ENCODE measurements around the gene KCNS1. TPM values are rescaled to one million over a fixed set of nuclear protein-coding genes. Genes with fewer than 3 reads are reported as not detected.

Gene KCNS1
- total and polyA plus RNA-seq, 2 donors (not counting 1 experiment from before 2014, with no cell fraction given) = 0.33 to 0.50 TPM

DNA sequence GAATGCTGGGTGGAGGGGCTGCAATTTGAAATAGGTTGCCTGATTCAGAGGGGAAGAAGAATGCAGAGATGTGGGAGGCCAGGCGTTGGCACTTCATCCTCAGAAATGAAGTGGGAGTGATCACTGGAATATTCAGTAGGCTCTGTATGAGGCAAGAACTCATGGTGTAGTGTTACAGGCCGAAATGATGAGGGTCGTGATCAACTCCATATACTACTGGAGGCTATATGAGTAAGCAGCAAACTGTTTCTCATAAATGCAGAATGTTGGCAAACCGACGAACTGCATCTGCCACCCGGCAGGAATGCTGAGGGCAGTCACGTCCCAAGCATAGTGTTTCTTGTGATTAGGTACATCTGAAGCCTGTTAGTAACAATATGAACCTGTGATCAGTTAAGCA, 12.7 kb downstream of the KCNS1 start:
- H3K27ac ChIP-seq (ENCODE audit: insufficient read depth, low read length) = peak overlapping the region; percentile 46
- H3K4me3 ChIP-seq (replicated peaks in 1 of 4; ENCODE audit: control extremely low read depth in 1 of 4, insufficient read depth in 1 of 4, low read depth in 3 of 4, low read length in 4 of 4) = no peak overlapping the region
- no peaks in the 10 kb centered on the region for H3K9me3 ChIP-seq (ENCODE audit: control insufficient read depth, insufficient read depth, low read depth, low read length)
- peak overlapping the region; percentile 30 for H3K4me2 ChIP-seq (ENCODE audit: extremely low read depth, insufficient read depth, low read length)
- no peaks in the 10 kb centered on the region for H3K36me3 ChIP-seq (ENCODE audit: control insufficient read depth, insufficient read depth, low read length)
- H3K9ac ChIP-seq (ENCODE audit: insufficient read depth, low read length) = no peak overlapping the region
- DNase-seq (ENCODE audit: low read depth in 2 of 2) = peak; percentile 72 to 91
- H3K27me3 ChIP-seq (ENCODE audit: control insufficient read depth, insufficient read depth, low read length) = no peaks in the 10 kb centered on the region
- no peaks in the 10 kb centered on the region for H4K20me1 ChIP-seq (ENCODE audit: control insufficient read depth, extremely low read depth, insufficient read depth, low read length)
- H3K4me1 ChIP-seq (ENCODE audit: control insufficient read depth, extremely low read depth, insufficient read depth, low read length) = peaks cover 5% of the 10 kb centered on the region
- H2AFZ ChIP-seq (ENCODE audit: low read length) = no peak overlapping the region
- no peak for TF ChIP-seq CTCF (conservative IDR thresholded peaks at IDR 0.05 in 1 of 2, IDR thresholded peaks at IDR 0.05 in 1 of 2; ENCODE audit: low read depth in 1 of 2, low read length in 2 of 2)
- TF ChIP-seq EZH2 (IDR thresholded peaks at IDR 0.05; ENCODE audit: low read length, missing control alignments) = no peak
- no peaks in the 10 kb centered on the region for H3K79me2 ChIP-seq (ENCODE audit: control insufficient read depth, insufficient read depth, low read length)

GRCh38 chr20:45087814-45088213, 13.1 kb downstream of the KCNS1 start:
- Histone ChIP-seq H3K79me2 (ENCODE audit: control insufficient read depth, insufficient read depth, low read length) (no peaks in the 10 kb centered on the region), H4K20me1 (ENCODE audit: control insufficient read depth, extremely low read depth, insufficient read depth, low read length) (no peaks in the 10 kb centered on the region), H3K27me3 (ENCODE audit: control insufficient read depth, insufficient read depth, low read length) (no peaks in the 10 kb centered on the region), H3K9ac (ENCODE audit: insufficient read depth, low read length) (no peak overlapping the region), H3K9me3 (ENCODE audit: control insufficient read depth, insufficient read depth, low read depth, low read length) (no peaks in the 10 kb centered on the region), H2AFZ (ENCODE audit: low read length) (no peak overlapping the region), H3K4me3 (replicated peaks in 1 of 4; ENCODE audit: control extremely low read depth in 1 of 4, insufficient read depth in 1 of 4, low read depth in 3 of 4, low read length in 4 of 4) (no peak overlapping the region), H3K36me3 (ENCODE audit: control insufficient read depth, insufficient read depth, low read length) (no peaks in the 10 kb centered on the region), H3K4me1 (ENCODE audit: control insufficient read depth, extremely low read depth, insufficient read depth, low read length) (peaks cover 5% of the 10 kb centered on the region), H3K4me2 (ENCODE audit: extremely low read depth, insufficient read depth, low read length) (peak overlapping the region; percentile 30), H3K27ac (ENCODE audit: insufficient read depth, low read length) (peak overlapping the region; percentile 46)
- DNase-seq (ENCODE audit: low read depth in 2 of 2) = peak; percentile 29 to 72
- no peak for TF ChIP-seq CTCF (conservative IDR thresholded peaks at IDR 0.05 in 1 of 2, IDR thresholded peaks at IDR 0.05 in 1 of 2; ENCODE audit: low read depth in 1 of 2, low read length in 2 of 2)
- no peak for TF ChIP-seq EZH2 (IDR thresholded peaks at IDR 0.05; ENCODE audit: low read length, missing control alignments)

- peak in 1 of 2 donors; percentile 8 for DNase-seq (ENCODE audit: low read depth in 2 of 2)
- Histone ChIP-seq H3K9ac (ENCODE audit: insufficient read depth, low read length) (no peak overlapping the region), H3K9me3 (ENCODE audit: control insufficient read depth, insufficient read depth, low read depth, low read length) (no peaks in the 10 kb centered on the region), H3K4me1 (ENCODE audit: control insufficient read depth, extremely low read depth, insufficient read depth, low read length) (peaks cover 5% of the 10 kb centered on the region), H3K79me2 (ENCODE audit: control insufficient read depth, insufficient read depth, low read length) (no peaks in the 10 kb centered on the region), H3K27ac (ENCODE audit: insufficient read depth, low read length) (no peak overlapping the region), H3K4me2 (ENCODE audit: extremely low read depth, insufficient read depth, low read length) (no peak overlapping the region), H3K36me3 (ENCODE audit: control insufficient read depth, insufficient read depth, low read length) (no peaks in the 10 kb centered on the region), H2AFZ (ENCODE audit: low read length) (no peak overlapping the region), H4K20me1 (ENCODE audit: control insufficient read depth, extremely low read depth, insufficient read depth, low read length) (no peaks in the 10 kb centered on the region), H3K27me3 (ENCODE audit: control insufficient read depth, insufficient read depth, low read length) (no peaks in the 10 kb centered on the region), H3K4me3 (replicated peaks in 1 of 4; ENCODE audit: control extremely low read depth in 1 of 4, insufficient read depth in 1 of 4, low read depth in 3 of 4, low read length in 4 of 4) (no peak overlapping the region)
- TF ChIP-seq CTCF (conservative IDR thresholded peaks at IDR 0.05 in 1 of 2, IDR thresholded peaks at IDR 0.05 in 1 of 2; ENCODE audit: low read depth in 1 of 2, low read length in 2 of 2) (no peak), EZH2 (IDR thresholded peaks at IDR 0.05; ENCODE audit: low read length, missing control alignments) (no peak)
Measured at GRCh38 chr20:45087097-45087790, 13.7 kb downstream of the KCNS1 start.

All from fibroblast of lung (primary cell).